GM10248 (cell line): ENCODE results near the gene C1QTNF2.

Experiments
- CTCF ChIA-PET: fragments of 300-600 bp; sonication (Branson Sonifier 250); formaldehyde crosslinking; extraction: SDS; loops from one replicate; lab custom pipeline; 2021; ENCODE audit warnings: antibody characterized with exemption; lab: Yijun Ruan, JAX
- POLR2A ChIA-PET: fragments of 350-650 bp; sonication (Branson Sonifier 250); formaldehyde crosslinking; extraction: SDS; loops from one replicate; lab custom pipeline; 2020; ENCODE audit warnings: antibody characterized with exemption; lab: Yijun Ruan, JAX
- DNase-seq: peaks from one replicate; pipeline ENCODE4 v3.0.0; 2012; ENCODE audit errors: extremely low spot score
- CTCF ChIP-seq: IDR thresholded peaks from 2 replicates; pipeline ENCODE4 v1.5.1; 2012; ENCODE audit warnings: mild to moderate bottlenecking, low read depth; ENCODE audit errors: extremely low read depth, missing control alignments, control extremely low read depth

Gene C1QTNF2

GRCh38 chr5:160327818-160328217 is 42.6 kb downstream of the C1QTNF2 start:
- no peak for TF ChIP-seq CTCF
- ChIA-PET CTCF (interaction anchor here (1.0 to 1.3 kb wide), 2 partner anchors 18 to 22 kb away, joined by 3 to 4 read pairs; no protein-coding TSS in a partner anchor), POLR2A (no interaction called here)
- DNase-seq: no peak

- no peak for TF ChIP-seq CTCF
- POLR2A ChIA-PET: no interaction called here
- CTCF ChIA-PET: interaction anchor here (1.0 to 1.3 kb wide), 2 partner anchors 19 to 21 kb away, joined by 3 to 4 read pairs; no protein-coding TSS in a partner anchor
- DNase-seq: no peak
Observed at GRCh38 chr5:160326981-160327380, 43.4 kb downstream of the C1QTNF2 start.

GRCh38 chr5:160325716-160326115 is 44.7 kb downstream of the C1QTNF2 start:
- POLR2A ChIA-PET: no interaction called here
- no peak for DNase-seq

GRCh38 chr5:160324886-160325285 is 45.5 kb downstream of the C1QTNF2 start:
- CTCF ChIA-PET: interaction anchor here (1.1 kb wide), 1 partner anchor 20 kb away, joined by 3 read pairs; no protein-coding TSS in a partner anchor
- no peak for DNase-seq
- POLR2A ChIA-PET: no interaction called here

More at GRCh38 chr5:160325716-160326115, 44.7 kb downstream of the C1QTNF2 start:
- no peak for TF ChIP-seq CTCF
- CTCF ChIA-PET: interaction anchor here (1.1 kb wide), 1 partner anchor 19 kb away, joined by 3 read pairs; no protein-coding TSS in a partner anchor

GRCh38 chr5:160318409-160318808 is 52.0 kb downstream of the C1QTNF2 start:
- DNase-seq: no peak
- no peak for TF ChIP-seq CTCF
- CTCF ChIA-PET: interaction anchor here (1.1 to 2.0 kb wide), 3 partner anchors 22 to 27 kb away, joined by 3 to 6 read pairs (median 3); no protein-coding TSS in a partner anchor
- POLR2A ChIA-PET: no interaction called here

More at GRCh38 chr5:160324886-160325285, 45.5 kb downstream of the C1QTNF2 start:
- TF ChIP-seq CTCF: no peak

- no peak for DNase-seq
- ChIA-PET POLR2A (no interaction called here), CTCF (no interaction called here)
- TF ChIP-seq CTCF: no peak
Observed at GRCh38 chr5:160317434-160317833, 53.0 kb downstream of the C1QTNF2 start.

GRCh38 chr5:160315968-160316367 is 54.5 kb downstream of the C1QTNF2 start:
- CTCF ChIA-PET: no interaction called here
- POLR2A ChIA-PET: no interaction called here
- no peak for DNase-seq
- TF ChIP-seq CTCF: no peak
